Trophoblast cell (in vitro differentiated cells and primary cell): ENCODE measurements around the gene DELE1.

ENCODE experiments used
- DNase-seq, 2 donors: peaks; one replicate each; pipeline ENCODE4 v3.0.0-alpha.2; 2016
- H2AFZ ChIP-seq: 2 replicates; pipeline ENCODE4 v1.6.1; 2013; ENCODE audit warnings: low read length, moderate library complexity, mild to moderate bottlenecking; ENCODE audit not compliant: insufficient read depth, poor library complexity
- H2AK5ac ChIP-seq: 2 replicates; pipeline ENCODE4 v1.6.1; 2013; ENCODE audit warnings: mild to moderate bottlenecking, low read length
- H2BK120ac ChIP-seq: 2 replicates; pipeline ENCODE4 v1.6.1; 2013; ENCODE audit warnings: low read length, mild to moderate bottlenecking, moderate library complexity; ENCODE audit not compliant: insufficient read depth, poor library complexity
- H2BK12ac ChIP-seq: 2 replicates; pipeline ENCODE4 v1.6.1; 2013; ENCODE audit warnings: mild to moderate bottlenecking, low read length, moderate library complexity
- H2BK5ac ChIP-seq: 2 replicates; pipeline ENCODE4 v1.6.1; 2013; ENCODE audit warnings: low read length, low read depth, moderate library complexity, mild to moderate bottlenecking; ENCODE audit not compliant: poor library complexity
- H3K14ac ChIP-seq: 2 replicates; pipeline ENCODE4 v1.6.1; 2013; ENCODE audit warnings: mild to moderate bottlenecking, low read length
- H3K18ac ChIP-seq: 2 replicates; pipeline ENCODE4 v1.6.1; 2013; ENCODE audit warnings: mild to moderate bottlenecking, low read length
- H3K23ac ChIP-seq: 2 replicates; pipeline ENCODE4 v1.6.1; 2013; ENCODE audit warnings: low read length
- H3K27ac ChIP-seq: 2 replicates; pipeline ENCODE4 v1.5.1; 2013; ENCODE audit warnings: low read depth, mild to moderate bottlenecking, inconsistent platforms, low read length, moderate library complexity
- H3K27me3 ChIP-seq: 2 replicates; pipeline ENCODE4 v1.6.1; 2013; ENCODE audit warnings: inconsistent platforms, mild to moderate bottlenecking, low read length, moderate library complexity; ENCODE audit not compliant: insufficient read depth
- H3K36me3 ChIP-seq, 2 experiments: 1 replicate in 1 of 2; 2 replicates in 1 of 2; pipeline ENCODE4 v1.6.1; 2013; ENCODE audit warnings: low read length in 2 of 2, mild to moderate bottlenecking in 2 of 2, moderate library complexity in 1 of 2; ENCODE audit not compliant: insufficient read depth in 2 of 2, control insufficient read depth in 1 of 2
- H3K4ac ChIP-seq: 2 replicates; pipeline ENCODE4 v1.6.1; 2013; ENCODE audit warnings: low read depth, mild to moderate bottlenecking, low read length, moderate library complexity
- H3K4me1 ChIP-seq, 2 experiments: 1 replicate in 1 of 2; 2 replicates in 1 of 2; pipeline ENCODE4 v1.6.1; 2013; ENCODE audit warnings: low read length in 2 of 2, mild to moderate bottlenecking in 2 of 2, moderate library complexity in 1 of 2; ENCODE audit not compliant: insufficient read depth in 2 of 2, control insufficient read depth in 1 of 2
- H3K4me2 ChIP-seq: 2 replicates; pipeline ENCODE4 v1.6.1; 2013; ENCODE audit warnings: inconsistent platforms, mild to moderate bottlenecking, low read length, moderate library complexity
- H3K4me3 ChIP-seq: 2 replicates; pipeline ENCODE4 v1.5.1; 2013; ENCODE audit warnings: mild to moderate bottlenecking, low read depth, low read length, inconsistent platforms
- H3K79me1 ChIP-seq: one replicate; pipeline ENCODE4 v1.6.1; 2013; ENCODE audit warnings: low read length
- H3K79me2 ChIP-seq: 2 replicates; pipeline ENCODE4 v1.6.1; 2013; ENCODE audit warnings: low read length, mild to moderate bottlenecking; ENCODE audit not compliant: control insufficient read depth, insufficient read depth, poor library complexity
- H3K9ac ChIP-seq: 2 replicates; pipeline ENCODE4 v1.6.1; 2013; ENCODE audit warnings: mild to moderate bottlenecking, low read length
- H3K9me3 ChIP-seq: 2 replicates; pipeline ENCODE4 v1.6.1; 2013; ENCODE audit warnings: low read depth, mild to moderate bottlenecking, control low read depth, inconsistent platforms, low read length; ENCODE audit not compliant: insufficient read depth
- H4K12ac ChIP-seq: 2 replicates; pipeline ENCODE4 v1.6.1; 2013; ENCODE audit warnings: low read depth, mild to moderate bottlenecking, low read length, moderate library complexity
- H4K8ac ChIP-seq: 2 replicates; pipeline ENCODE4 v1.6.1; 2013; ENCODE audit warnings: low read depth, mild to moderate bottlenecking, low read length, moderate library complexity
- H4K91ac ChIP-seq: one replicate; pipeline ENCODE4 v1.6.1; 2013; ENCODE audit warnings: low read depth, mild to moderate bottlenecking, low read length, moderate library complexity
- WGBS: extraction: QIAGEN DNeasy Blood & Tissue Kit; methylation state at CpG from one replicate; pipeline ENCODE4 v1.1.7; 2013; ENCODE audit warnings: missing lambda C conversion rate; ENCODE audit not compliant: insufficient read length, insufficient coverage; ENCODE audit errors: extremely low coverage; 5-methylcytosine and 5-hydroxymethylcytosine counted together

The DELE1 gene

GRCh38 chr5:141940695-141941271 is 17.1 kb downstream of the DELE1 start:
- Histone ChIP-seq H3K9me3 (no peaks in the 10 kb centered on the region), H4K91ac (no peak overlapping the region), H2BK12ac (no peak overlapping the region), H3K4me3 (no peak overlapping the region), H3K79me1 (no peaks in the 10 kb centered on the region), H3K9ac (no peak overlapping the region), H3K4me2 (no peak overlapping the region), H4K8ac (no peak overlapping the region), H2AK5ac (no peak overlapping the region), H3K79me2 (no peaks in the 10 kb centered on the region), H3K27me3 (no peaks in the 10 kb centered on the region), H3K4ac (no peak overlapping the region), H3K36me3 (peaks cover 21 to 32% of the 10 kb centered on the region in 2 experiments), H3K23ac (no peak overlapping the region), H3K4me1 (no peaks in the 10 kb centered on the region), H3K14ac (no peak overlapping the region), H3K18ac (no peak overlapping the region), H2AFZ (no peak overlapping the region), H4K12ac (no peak overlapping the region), H2BK5ac (no peak overlapping the region), H2BK120ac (no peak overlapping the region), H3K27ac (no peak overlapping the region)
- no peak for DNase-seq
- no CpG with 5 or more reads among the region's 6 CpGs for WGBS

GRCh38 chr5:141941307-141941706 is 17.6 kb downstream of the DELE1 start:
- Histone ChIP-seq H2BK12ac (no peak overlapping the region), H3K14ac (no peak overlapping the region), H3K18ac (no peak overlapping the region), H3K27me3 (no peaks in the 10 kb centered on the region), H3K4me1 (no peaks in the 10 kb centered on the region), H3K79me2 (no peaks in the 10 kb centered on the region), H2BK5ac (no peak overlapping the region), H2AK5ac (no peak overlapping the region), H3K79me1 (no peaks in the 10 kb centered on the region), H4K91ac (no peak overlapping the region), H4K8ac (no peak overlapping the region), H3K4me3 (no peak overlapping the region), H3K36me3 (peaks cover 18 to 29% of the 10 kb centered on the region in 2 experiments), H2AFZ (no peak overlapping the region), H3K4ac (no peak overlapping the region), H2BK120ac (no peak overlapping the region), H3K23ac (no peak overlapping the region), H4K12ac (no peak overlapping the region), H3K9me3 (no peaks in the 10 kb centered on the region), H3K9ac (no peak overlapping the region), H3K4me2 (no peak overlapping the region), H3K27ac (no peak overlapping the region)
- no peak for DNase-seq
- no CpG with 5 or more reads among the region's 6 CpGs for WGBS

- Histone ChIP-seq H3K79me2 (no peaks in the 10 kb centered on the region), H2AFZ (no peak overlapping the region), H4K91ac (no peak overlapping the region), H3K79me1 (no peaks in the 10 kb centered on the region), H3K36me3 (peaks cover 14 to 25% of the 10 kb centered on the region in 2 experiments), H3K4me2 (no peak overlapping the region), H2BK120ac (no peak overlapping the region), H3K27ac (no peak overlapping the region), H2AK5ac (no peak overlapping the region), H3K4me3 (no peak overlapping the region), H3K4me1 (no peaks in the 10 kb centered on the region), H3K4ac (no peak overlapping the region), H4K8ac (no peak overlapping the region), H3K27me3 (no peaks in the 10 kb centered on the region), H3K9me3 (no peaks in the 10 kb centered on the region), H3K18ac (no peak overlapping the region), H3K14ac (no peak overlapping the region), H3K9ac (no peak overlapping the region), H2BK5ac (no peak overlapping the region), H2BK12ac (no peak overlapping the region), H4K12ac (no peak overlapping the region), H3K23ac (no peak overlapping the region)
- no peak for DNase-seq
- WGBS: no CpG with 5 or more reads among the region's 6 CpGs
Observed at GRCh38 chr5:141941779-141942178, 18.1 kb downstream of the DELE1 start.

GRCh38 chr5:141942185-141942857 is 18.6 kb downstream of the DELE1 start:
- no peak overlapping the region for H3K14ac ChIP-seq
- peaks cover 9 to 19% of the 10 kb centered on the region in 2 experiments for H3K36me3 ChIP-seq
- H3K18ac ChIP-seq: no peak overlapping the region
- no peak overlapping the region for H3K4ac ChIP-seq
- no peak overlapping the region for H3K23ac ChIP-seq
- H3K9me3 ChIP-seq: no peaks in the 10 kb centered on the region
- no peak overlapping the region for H4K12ac ChIP-seq
- H2BK120ac ChIP-seq: no peak overlapping the region
- no peak overlapping the region for H2AK5ac ChIP-seq
- no peak overlapping the region for H2AFZ ChIP-seq
- no peaks in the 10 kb centered on the region for H3K79me1 ChIP-seq
- no peak overlapping the region for H3K4me3 ChIP-seq
- H3K4me2 ChIP-seq: no peak overlapping the region
- H3K9ac ChIP-seq: no peak overlapping the region
- H3K27ac ChIP-seq: no peak overlapping the region
- no peaks in the 10 kb centered on the region for H3K4me1 ChIP-seq
- H2BK5ac ChIP-seq: no peak overlapping the region
- H3K79me2 ChIP-seq: no peaks in the 10 kb centered on the region
- H4K91ac ChIP-seq: no peak overlapping the region
- no peak overlapping the region for H2BK12ac ChIP-seq
- H3K27me3 ChIP-seq: no peaks in the 10 kb centered on the region
- no peak overlapping the region for H4K8ac ChIP-seq
- no peak for DNase-seq
- WGBS: no CpG with 5 or more reads among the region's 9 CpGs
